RWPE2 (cell line): ENCODE results near the gene PRKCH.
A peak's percentile ranks its signal among the peaks of the same experiment; 100 is the strongest.

Experiments used
- ATAC-seq: fragments of 200-7000 bp; cut with Tn5 transposase; 3 replicates; pipeline ENCODE4 v1.9.1; 2021; ENCODE audit warnings: low read depth
- DNase-seq: peaks from one replicate; pipeline ENCODE4 v3.0.0-alpha.2; 2020; ENCODE audit warnings: low spot score
- H3K27ac ChIP-seq: fragments of 450-650 bp; 2 replicates; pipeline ENCODE4 v1.5.1; 2017; ENCODE audit warnings: mild to moderate bottlenecking; ENCODE audit not compliant: poor library complexity, severe bottlenecking
- H3K27me3 ChIP-seq: fragments of 250-450 bp; sonication (Bioruptor Pico); 2 replicates; pipeline ENCODE4 v1.5.1; 2021; ENCODE audit warnings: mild to moderate bottlenecking, moderate library complexity; ENCODE audit not compliant: insufficient read depth, poor library complexity, severe bottlenecking
- H3K36me3 ChIP-seq: fragments of 250-450 bp; sonication (Bioruptor Pico); 2 replicates; pipeline ENCODE4 v1.5.1; 2020; ENCODE audit warnings: low read depth, mild to moderate bottlenecking, moderate library complexity
- H3K4me1 ChIP-seq: fragments of 250-450 bp; sonication (Bioruptor Pico); 2 replicates; pipeline ENCODE4 v1.5.1; 2021; ENCODE audit warnings: mild to moderate bottlenecking, moderate library complexity; ENCODE audit not compliant: insufficient read depth, poor library complexity, severe bottlenecking
- H3K4me3 ChIP-seq: fragments of 250-450 bp; sonication (Bioruptor Pico); 2 replicates; pipeline ENCODE4 v1.5.1; 2021; ENCODE audit warnings: mild to moderate bottlenecking, moderate library complexity; ENCODE audit not compliant: severe bottlenecking
- H3K9me3 ChIP-seq: fragments of 250-450 bp; sonication (Bioruptor Pico); 2 replicates; pipeline ENCODE4 v1.5.1; 2021; ENCODE audit warnings: mild to moderate bottlenecking, moderate library complexity; ENCODE audit not compliant: severe bottlenecking
- TF ChIP-seq, protein P1 (sequence below): fragments of 450-650 bp; IDR thresholded peaks from one replicate; pipeline ENCODE4 v1.5.1; 2017; ENCODE audit warnings: mild to moderate bottlenecking, moderate library complexity; ENCODE audit not compliant: poor library complexity, severe bottlenecking

PRKCH gene

DNA sequence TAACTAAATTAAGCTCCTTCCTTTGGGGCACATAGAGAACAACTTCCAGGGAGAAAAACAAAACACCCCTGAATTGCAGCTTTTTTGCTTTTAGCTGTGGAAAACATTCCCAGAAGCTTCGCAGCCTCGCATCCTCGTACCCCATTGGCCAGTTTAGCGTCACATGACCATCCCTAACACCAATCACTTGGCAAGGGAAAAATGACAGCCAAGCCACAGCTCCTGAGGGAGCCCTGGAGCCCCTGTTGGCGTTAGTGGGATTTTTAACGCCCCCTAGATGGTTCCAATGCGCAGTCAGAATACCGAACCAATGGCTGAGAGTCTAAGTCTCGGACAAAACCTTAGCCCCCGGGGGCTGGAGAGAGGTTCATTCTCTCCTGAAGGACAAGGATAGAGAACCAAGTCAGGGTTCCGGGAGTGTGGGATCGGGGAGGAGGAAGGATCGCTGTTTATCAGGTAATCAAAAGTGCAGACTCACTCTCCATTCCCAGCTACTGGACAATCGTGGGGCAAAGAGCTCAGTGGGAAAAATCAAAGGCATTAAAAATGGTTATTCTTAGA lies 238.3 kb downstream of the PRKCH start:
- no peaks in the 10 kb centered on the region for H3K9me3 ChIP-seq
- peaks cover 62% of the 10 kb centered on the region for H3K4me1 ChIP-seq
- no peaks in the 10 kb centered on the region for H3K36me3 ChIP-seq
- TF ChIP-seq, protein P1, sequence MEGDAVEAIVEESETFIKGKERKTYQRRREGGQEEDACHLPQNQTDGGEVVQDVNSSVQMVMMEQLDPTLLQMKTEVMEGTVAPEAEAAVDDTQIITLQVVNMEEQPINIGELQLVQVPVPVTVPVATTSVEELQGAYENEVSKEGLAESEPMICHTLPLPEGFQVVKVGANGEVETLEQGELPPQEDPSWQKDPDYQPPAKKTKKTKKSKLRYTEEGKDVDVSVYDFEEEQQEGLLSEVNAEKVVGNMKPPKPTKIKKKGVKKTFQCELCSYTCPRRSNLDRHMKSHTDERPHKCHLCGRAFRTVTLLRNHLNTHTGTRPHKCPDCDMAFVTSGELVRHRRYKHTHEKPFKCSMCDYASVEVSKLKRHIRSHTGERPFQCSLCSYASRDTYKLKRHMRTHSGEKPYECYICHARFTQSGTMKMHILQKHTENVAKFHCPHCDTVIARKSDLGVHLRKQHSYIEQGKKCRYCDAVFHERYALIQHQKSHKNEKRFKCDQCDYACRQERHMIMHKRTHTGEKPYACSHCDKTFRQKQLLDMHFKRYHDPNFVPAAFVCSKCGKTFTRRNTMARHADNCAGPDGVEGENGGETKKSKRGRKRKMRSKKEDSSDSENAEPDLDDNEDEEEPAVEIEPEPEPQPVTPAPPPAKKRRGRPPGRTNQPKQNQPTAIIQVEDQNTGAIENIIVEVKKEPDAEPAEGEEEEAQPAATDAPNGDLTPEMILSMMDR, result no peak
- peak overlapping the region; percentile 99 for H3K27ac ChIP-seq
- no peak for ATAC-seq
- H3K27me3 ChIP-seq, result no peaks in the 10 kb centered on the region
- no peak for DNase-seq
- no peak overlapping the region for H3K4me3 ChIP-seq

DNA sequence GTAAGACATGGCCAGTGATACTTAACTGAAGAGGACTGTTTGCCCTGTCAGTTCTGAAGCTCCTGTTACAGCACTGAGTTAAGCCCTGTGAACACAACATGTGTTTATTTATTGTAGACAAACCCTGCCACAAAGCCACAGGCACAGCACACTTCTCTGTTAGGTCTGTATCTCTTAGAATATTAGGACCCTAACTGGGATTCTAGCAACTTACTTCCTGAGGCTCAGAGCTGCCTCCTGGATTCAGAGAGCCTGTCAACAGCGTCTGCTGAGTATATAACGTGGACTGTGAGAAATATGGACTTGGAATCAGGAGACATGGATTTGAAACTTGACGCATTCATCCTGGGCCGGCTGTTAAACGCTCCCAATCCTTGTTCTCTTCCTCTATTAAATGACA lies 238.9 kb downstream of the PRKCH start:
- Histone ChIP-seq H3K4me1 (peaks cover 62% of the 10 kb centered on the region), H3K27ac (peak overlapping the region; percentile 99), H3K9me3 (no peaks in the 10 kb centered on the region), H3K27me3 (no peaks in the 10 kb centered on the region), H3K36me3 (no peaks in the 10 kb centered on the region), H3K4me3 (no peak overlapping the region)
- ATAC-seq, result no peak
- DNase-seq, result no peak
- TF ChIP-seq, protein P1, result no peak

DNA sequence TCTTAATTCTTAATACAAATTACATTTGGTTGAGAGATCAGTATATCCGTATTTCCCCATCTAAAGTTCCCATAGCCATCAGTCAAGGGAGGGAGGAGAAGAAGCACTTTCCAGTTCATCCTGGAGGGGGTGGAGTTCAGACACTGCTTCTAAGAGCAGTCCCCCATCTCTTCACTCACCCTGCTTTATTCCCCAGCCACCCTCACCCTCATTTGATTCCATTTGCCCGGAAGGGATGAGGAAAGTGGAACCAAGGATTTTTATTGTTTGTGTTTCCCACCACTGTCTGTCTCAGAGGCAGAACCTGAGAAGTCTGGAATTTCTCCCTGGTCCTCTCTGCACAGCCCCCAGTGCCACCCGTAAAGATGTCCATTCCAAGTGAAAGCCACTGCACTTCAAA lies 239.7 kb downstream of the PRKCH start:
- no peak for ATAC-seq
- peak overlapping the region; percentile 99 for H3K27ac ChIP-seq
- H3K4me3 ChIP-seq, result no peak overlapping the region
- H3K9me3 ChIP-seq, result no peaks in the 10 kb centered on the region
- no peak for DNase-seq
- peaks cover 62% of the 10 kb centered on the region for H3K4me1 ChIP-seq
- no peaks in the 10 kb centered on the region for H3K27me3 ChIP-seq
- TF ChIP-seq, protein P1, result peak; percentile 22
- H3K36me3 ChIP-seq, result no peaks in the 10 kb centered on the region

DNA sequence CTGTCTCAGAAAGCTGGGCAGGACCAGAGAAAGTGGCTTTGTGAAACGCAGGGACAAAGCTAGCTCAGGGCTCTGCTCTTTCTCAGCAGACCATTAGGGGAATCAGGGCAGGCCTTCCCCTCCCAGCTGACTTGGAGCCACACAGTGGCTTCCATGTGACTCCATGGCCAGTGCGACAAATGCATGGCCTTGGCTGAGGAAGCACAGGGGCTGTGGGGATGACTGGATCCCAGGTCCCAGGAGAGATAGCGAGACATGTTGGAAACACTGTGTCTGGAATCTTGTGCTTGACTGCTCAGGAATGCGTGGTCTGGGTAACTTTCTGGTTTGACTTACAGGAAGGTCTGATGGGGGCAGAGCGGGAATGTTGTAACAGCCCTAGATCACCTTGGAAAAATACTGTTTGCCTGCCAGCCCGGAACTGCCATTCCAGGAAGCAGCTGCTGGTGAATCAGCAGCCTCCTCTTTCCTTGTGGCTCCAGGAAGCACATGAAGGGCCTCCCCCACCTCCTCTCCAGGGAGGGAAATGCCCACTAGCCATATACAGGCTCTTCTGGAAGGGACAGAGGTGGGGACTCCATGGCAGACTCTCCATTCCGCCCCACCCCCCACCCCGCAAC lies 240.4 kb downstream of the PRKCH start:
- TF ChIP-seq, protein P1, result no peak
- Histone ChIP-seq H3K27ac (peak overlapping the region; percentile 99), H3K4me1 (peaks cover 66% of the 10 kb centered on the region)

More for the DNA sequence above, 240.4 kb downstream of the PRKCH start:
- DNase-seq (peak; percentile 98), ATAC-seq (peak; percentile 48)
- Histone ChIP-seq H3K4me3 (no peak overlapping the region), H3K27me3 (no peaks in the 10 kb centered on the region), H3K36me3 (no peaks in the 10 kb centered on the region), H3K9me3 (no peaks in the 10 kb centered on the region)
